K562 (cell line): ENCODE results near the gene TMEM161B.

Experiments
- ATF6 ChIP-seq: sonication (generic); formaldehyde crosslinking; IDR thresholded peaks from 2 replicates; pipeline ENCODE4 v1.4.0; 2020; ENCODE audit warnings: mild to moderate bottlenecking, missing genetic modification reagents
- CTCF ChIP-seq, 3 experiments: IDR thresholded peaks in 2 of 3; conservative IDR thresholded peaks in 1 of 3; 2 replicates each; pipeline ENCODE4 v1.5.1; 2011 to 2012; ENCODE audit warnings: low read length in 3 of 3, mild to moderate bottlenecking in 3 of 3, control low read depth in 2 of 3, improper control_type of control experiment in 1 of 3, inconsistent platforms in 1 of 3, low read depth in 1 of 3, mixed read lengths in 1 of 3, moderate library complexity in 1 of 3; ENCODE audit not compliant: insufficient read depth in 2 of 3
- EZH2 ChIP-seq: IDR thresholded peaks from 2 replicates; pipeline ENCODE4 v1.6.1; 2012; ENCODE audit warnings: low read depth, mild to moderate bottlenecking, inconsistent platforms, low read length, borderline replicate concordance
- MXI1 ChIP-seq: IDR thresholded peaks from 2 replicates; pipeline ENCODE4 v1.6.1; 2011; ENCODE audit warnings: low read depth, mild to moderate bottlenecking, improper control_type of control experiment, low read length
- MYC ChIP-seq, 2 experiments: fragments of 250-450 bp in 1 of 2; sonication (Bioruptor Pico) in 1 of 2; IDR thresholded peaks; 2 replicates each; pipeline versions ENCODE4 v1.5.1 to v1.6.1; 2012 to 2021; ENCODE audit warnings: low read depth in 2 of 2, borderline replicate concordance in 1 of 2, improper control_type of control experiment in 1 of 2, low read length in 1 of 2, mild to moderate bottlenecking in 1 of 2, moderate library complexity in 1 of 2
- MYNN ChIP-seq, 2 experiments: sonication (generic); formaldehyde crosslinking in 1 of 2; IDR thresholded peaks; 2 replicates each; pipeline versions ENCODE4 v1.5.0 to v1.6.1; 2016 to 2020; ENCODE audit warnings: antibody characterized with exemption in 1 of 2, missing genetic modification reagents in 1 of 2
- RAD21 ChIP-seq, 2 experiments: fragments of 250-450 bp in 1 of 2; fragments of 450-650 bp in 1 of 2; sonication (Bioruptor Pico) in 1 of 2; formaldehyde crosslinking in 1 of 2; IDR thresholded peaks in 1 of 2; conservative IDR thresholded peaks in 1 of 2; 2 replicates each; pipeline versions ENCODE4 v1.4.0 to v1.8.0; 2020 to 2022; ENCODE audit warnings: mild to moderate bottlenecking in 2 of 2, moderate library complexity in 1 of 2
- SMARCE1 ChIP-seq: fragments of 450-650 bp; IDR thresholded peaks from 2 replicates; pipeline ENCODE4 v1.7.1; 2016; ENCODE audit warnings: mild to moderate bottlenecking
- TAF1 ChIP-seq: IDR thresholded peaks from 2 replicates; pipeline ENCODE4 v1.6.1; 2011; ENCODE audit warnings: mild to moderate bottlenecking, low read length, moderate library complexity; ENCODE audit not compliant: insufficient read depth, control insufficient read depth, severe bottlenecking; ENCODE audit errors: extremely low read depth
- ZFX ChIP-seq: sonication (generic); formaldehyde crosslinking; IDR thresholded peaks from 2 replicates; pipeline ENCODE4 v1.8.0; 2022; ENCODE audit warnings: mild to moderate bottlenecking, missing genetic modification reagents, moderate library complexity

- TF ChIP-seq CTCF (IDR thresholded peaks at IDR 0.05 in 2 of 3, conservative IDR thresholded peaks at IDR 0.05 in 1 of 3; ENCODE audit: insufficient read depth in 2 of 3, low read depth in 1 of 3, low read length in 3 of 3): no peak
- no peak for TF ChIP-seq EZH2
- TF ChIP-seq SMARCE1: no peak
- no peak for TF ChIP-seq ATF6
- no peak for TF ChIP-seq MYNN (IDR thresholded peaks at IDR 0.05)
- no peak for TF ChIP-seq MYNN (CRISPR knock-in tag; IDR thresholded peaks at IDR 0.05)
- no peak for TF ChIP-seq ZFX (CRISPR knock-in tag)
- TF ChIP-seq MXI1: no peak
- TF ChIP-seq MYC (IDR thresholded peaks at IDR 0.05; ENCODE audit: low read depth, low read length): no peak
- no peak for TF ChIP-seq MYC (CRISPR knock-in tag; IDR thresholded peaks at IDR 0.05; ENCODE audit: borderline replicate concordance, low read depth)
- TF ChIP-seq TAF1: no peak
- TF ChIP-seq RAD21 (CRISPR knock-in tag; conservative IDR thresholded peaks at IDR 0.05 in 1 of 2, IDR thresholded peaks at IDR 0.05 in 1 of 2): no peak
Measured at GRCh38 chr5:88290801-88291200, 22.2 kb upstream of the TMEM161B start.
